GM19238 (cell line): Measurements from ENCODE around the gene LRRC27.
"Not testable (repeated sequence)": the region's sequence is repeated elsewhere in the genome, so short reads cannot be mapped to it uniquely, and the experiment has no call there.

Experiments
- DNase-seq: peaks from one replicate; pipeline ENCODE4 v3.0.0; 2011; ENCODE audit warnings: low spot score; ENCODE audit not compliant: insufficient read length

The LRRC27 gene

DNA sequence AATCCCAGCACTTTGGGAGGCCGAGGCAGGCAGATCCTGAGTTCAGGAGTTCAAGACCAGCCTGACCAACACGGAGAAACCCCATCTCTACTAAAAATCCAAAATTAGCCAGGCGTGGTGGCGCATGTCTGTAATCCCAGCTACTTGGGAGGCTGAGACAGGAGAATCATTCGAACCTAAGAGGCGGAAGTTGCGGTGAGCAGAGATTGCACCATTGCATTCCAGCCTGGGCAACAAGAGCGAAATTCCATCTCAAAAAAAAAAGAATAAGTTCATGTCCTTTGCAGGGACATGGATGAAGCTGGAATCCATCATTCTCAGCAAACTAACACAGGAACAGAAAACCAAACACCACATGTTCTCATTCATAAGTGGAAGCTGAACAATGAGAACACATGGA, 17.1 kb upstream of the LRRC27 start:
- DNase-seq, result not testable (repeated sequence)

DNA sequence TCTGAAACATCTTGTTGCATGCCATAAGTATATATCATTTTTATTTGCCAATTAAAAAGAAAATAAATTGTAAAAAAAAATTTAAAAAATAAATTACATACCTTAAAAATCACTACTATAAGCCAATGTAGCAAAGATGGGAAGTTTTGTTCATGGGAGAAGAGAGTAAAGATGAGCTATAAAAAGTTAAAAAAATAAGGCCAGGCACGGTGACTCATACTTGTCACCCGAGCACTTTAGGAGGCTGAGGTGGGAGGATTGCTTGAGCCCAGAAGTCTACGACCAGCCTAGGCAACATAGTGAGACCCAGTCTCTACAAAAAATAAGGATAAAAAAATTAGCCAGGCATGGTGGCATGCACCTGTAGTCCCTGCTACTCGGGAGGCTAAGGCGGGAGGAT, 15.9 kb upstream of the LRRC27 start:
- DNase-seq, result no peak

DNA sequence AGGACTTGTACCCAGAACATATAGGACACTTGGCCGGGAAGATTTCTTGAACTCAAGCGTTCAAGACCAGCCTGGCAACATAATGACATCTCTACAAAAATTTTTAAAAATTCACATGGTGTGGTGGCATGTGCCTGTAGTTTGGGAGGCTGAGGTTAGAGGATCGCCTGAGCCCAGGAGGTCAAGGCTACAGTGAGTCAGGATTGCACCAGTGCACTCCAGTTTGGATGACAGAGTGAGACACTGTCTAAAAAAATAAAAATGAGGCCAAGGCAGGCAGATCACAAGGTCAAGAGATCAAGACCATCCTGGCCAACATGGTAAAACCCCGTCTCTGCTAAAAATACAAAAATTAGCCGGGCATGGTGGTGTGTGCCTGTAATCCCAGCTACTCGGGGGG, 14.5 kb upstream of the LRRC27 start:
- DNase-seq, result not testable (repeated sequence)

DNA sequence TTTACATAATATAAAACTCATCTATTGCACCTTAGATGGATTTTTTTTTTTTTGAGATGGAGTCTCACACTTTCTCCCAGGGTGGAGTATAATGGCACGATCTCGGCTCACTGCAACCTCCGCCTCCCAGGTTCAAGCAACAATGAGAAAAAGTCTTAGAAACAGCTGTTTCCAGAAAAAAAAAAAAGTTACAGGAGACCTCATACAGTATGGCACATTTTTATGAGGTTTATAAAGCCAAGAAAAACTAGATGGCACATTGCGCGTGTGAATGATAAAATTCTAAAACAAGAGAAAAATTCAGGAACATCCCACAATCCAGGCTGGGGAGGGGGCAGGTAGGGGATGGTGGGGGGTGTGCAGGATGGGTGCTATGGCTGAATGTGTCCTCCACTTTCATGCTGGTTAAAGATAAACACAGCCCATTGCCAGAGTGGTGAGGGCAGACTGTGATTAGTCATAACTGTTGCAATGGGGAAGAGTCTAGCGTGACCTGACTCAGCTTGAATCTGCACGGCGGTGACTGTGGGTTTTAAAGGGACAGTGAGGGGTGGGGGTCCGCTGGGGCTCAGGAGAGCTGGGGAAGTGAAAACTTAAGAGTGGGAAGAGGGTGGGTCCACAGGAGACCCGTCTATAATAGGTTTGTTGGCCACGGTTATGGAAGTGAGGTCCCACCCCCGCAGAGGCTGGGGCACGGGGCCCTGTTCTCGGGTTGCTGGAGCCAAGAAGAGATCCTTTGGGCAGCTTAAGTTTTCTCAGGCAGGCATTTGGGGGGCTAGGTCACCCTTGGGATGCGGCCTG, 11.9 kb upstream of the LRRC27 start:
- peak; percentile 78 for DNase-seq

DNA sequence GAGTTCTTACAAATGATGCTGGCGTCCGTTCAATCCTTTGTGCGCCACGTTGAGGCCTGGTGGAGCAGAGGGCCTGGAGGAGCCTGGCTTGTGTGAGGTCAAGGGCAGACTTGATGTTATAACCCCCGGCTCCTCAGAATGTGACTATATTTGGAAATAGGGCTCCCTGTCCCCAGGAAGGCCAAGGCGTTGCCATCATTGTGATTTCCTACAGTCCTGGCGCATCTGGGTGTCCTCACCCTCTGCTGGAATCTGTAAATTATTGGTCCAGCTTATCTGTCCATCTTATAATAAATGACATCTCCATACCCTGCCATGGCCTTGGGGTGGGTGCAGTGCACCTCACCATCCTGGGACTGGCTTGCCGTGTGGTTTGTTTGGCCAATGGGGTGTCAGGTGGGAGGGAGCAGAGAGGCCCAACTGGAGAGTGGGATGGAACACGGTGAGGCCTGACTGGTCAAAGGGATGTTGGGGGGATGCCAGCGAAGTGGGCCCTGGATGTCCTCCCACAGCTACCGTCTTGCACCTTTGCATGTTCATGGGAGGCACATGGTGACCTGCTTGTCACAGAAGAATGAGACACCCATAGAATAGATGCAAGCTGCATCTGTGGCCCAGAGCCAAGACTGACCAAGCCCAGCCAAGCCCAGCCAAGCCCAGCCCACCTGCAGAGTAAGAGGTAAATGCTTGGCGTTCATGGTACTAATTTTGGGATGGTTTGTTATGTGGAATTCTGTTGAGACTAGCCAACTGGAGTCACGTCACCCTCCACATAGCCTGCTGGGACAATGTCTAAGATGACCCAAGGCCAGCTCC, 11.1 kb upstream of the LRRC27 start:
- DNase-seq, result no peak

DNA sequence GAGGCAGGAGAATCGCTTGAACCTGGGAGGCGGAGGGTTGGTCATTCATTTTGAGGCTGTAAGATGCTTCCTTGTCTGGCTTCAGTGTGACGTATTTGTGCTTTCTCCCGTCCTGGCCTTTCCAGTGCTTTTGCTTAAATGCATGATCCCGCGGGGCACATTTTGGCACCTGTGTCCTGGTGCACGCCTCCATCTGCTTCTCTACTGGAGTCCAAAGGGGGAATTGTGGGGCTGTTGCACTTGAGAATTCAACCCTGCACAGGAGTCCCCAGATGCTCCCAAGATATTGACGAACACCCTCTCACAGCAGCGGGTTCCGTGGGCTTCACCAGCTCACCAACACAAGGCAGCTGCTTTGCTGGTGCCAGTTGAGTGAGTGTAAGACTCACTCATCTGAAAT, 10.3 kb upstream of the LRRC27 start:
- no peak for DNase-seq

DNA sequence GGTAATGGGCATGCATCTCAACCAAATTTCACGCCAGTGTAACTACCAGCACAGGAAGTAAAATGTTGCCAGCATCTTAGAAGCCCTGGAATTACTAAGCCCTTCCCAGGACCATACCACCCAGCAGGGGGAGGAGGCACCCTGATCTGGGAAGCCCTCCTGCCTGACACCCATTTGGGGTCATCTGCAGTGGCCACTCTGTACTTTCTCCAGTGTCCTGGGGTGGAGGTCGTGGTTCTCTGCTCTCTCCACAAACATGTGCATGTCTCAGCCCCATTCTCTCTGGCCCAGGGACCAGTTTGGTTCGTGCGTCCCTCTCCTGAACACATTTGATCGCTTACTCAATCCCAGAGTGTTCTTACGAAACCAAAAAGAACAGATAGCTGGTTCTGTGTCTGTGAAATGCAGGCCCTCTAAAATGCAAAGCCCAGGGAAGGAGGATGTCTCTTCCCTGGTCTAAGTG, 9.4 kb upstream of the LRRC27 start:
- DNase-seq, result no peak

DNA sequence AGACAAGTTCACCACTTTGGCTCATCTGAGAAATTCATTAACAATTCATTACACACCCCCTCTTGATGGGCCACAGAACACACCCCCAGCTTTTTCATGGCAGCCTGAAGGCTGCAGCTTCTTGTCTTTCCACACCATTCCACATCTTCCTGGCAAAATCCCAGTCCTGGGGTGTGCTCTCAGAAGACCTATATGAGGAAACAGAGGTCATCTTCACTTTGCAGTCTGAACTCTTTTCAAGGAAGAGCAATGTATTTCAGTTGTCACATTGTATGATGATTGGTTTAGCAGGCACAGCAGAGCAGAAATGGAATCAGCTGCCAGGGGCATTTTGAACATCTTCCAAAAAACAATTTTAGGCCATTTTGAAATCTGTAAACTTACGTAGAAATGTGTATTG, 7.8 kb upstream of the LRRC27 start:
- no peak for DNase-seq

DNA sequence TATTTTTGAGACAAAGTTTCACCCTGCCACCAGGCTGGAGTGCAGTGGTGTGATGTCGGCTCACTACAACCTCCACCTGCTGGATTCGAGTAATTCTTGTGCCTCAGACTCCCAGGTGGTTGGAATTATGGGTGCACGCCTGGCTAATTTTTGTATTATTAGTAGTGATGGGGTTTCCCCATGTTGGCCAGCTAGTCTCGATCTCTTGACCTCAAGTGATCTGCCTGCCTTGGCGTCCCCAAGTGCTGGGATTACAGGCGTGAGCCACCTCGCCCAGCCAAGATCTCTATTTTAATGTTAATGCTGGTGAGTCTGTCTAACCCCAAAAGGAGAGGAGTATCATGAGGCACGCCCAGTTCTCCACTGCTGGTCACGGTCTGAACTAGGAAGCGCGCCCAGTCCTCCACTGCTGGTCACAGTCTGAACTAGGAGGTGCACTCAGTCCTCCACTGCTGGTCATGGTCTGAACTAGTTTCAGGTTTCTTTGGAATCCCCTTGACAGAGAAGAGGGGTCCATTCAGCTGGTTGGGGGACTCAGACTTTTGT, 5.6 kb upstream of the LRRC27 start:
- DNase-seq, result no peak

DNA sequence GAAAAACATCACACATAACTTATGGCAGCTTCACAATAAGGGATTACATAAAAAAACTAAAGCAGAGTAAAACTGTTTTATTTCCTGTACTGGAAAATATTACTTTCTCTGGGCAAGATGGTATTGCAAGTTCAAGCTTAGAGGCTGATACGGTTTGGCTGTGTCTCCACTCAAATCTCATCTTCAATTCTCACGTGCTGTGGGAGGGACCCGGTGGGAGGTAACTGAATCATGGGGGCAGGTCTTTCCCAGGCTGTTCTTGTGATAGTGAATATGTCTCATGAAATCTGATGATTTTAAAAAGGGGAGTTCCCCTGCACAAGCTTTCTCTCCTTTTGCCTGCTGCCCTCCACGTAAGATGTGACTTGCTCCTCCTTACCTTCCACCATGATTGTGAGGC, 5.1 kb upstream of the LRRC27 start:
- DNase-seq, result no peak

DNA sequence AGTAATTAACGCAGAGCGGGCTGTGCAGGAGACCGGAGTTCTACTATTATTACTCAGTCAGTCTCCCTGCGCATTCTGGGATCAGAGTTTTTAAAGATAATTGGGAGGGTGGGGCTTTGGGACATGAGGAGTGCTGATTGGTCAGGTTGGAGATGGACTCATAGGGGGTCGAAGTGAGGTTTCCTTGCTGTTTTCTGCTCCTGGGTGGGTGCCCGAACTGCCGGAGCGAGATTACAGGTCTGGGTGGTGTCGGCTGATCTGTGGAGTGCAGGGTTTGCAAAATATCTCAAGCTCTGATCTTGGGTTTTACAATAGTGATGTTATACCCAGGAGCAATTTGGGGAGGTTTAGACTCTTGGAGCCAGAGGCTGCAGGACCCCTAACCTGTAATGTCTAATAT, 3.9 kb upstream of the LRRC27 start:
- DNase-seq, result no peak

DNA sequence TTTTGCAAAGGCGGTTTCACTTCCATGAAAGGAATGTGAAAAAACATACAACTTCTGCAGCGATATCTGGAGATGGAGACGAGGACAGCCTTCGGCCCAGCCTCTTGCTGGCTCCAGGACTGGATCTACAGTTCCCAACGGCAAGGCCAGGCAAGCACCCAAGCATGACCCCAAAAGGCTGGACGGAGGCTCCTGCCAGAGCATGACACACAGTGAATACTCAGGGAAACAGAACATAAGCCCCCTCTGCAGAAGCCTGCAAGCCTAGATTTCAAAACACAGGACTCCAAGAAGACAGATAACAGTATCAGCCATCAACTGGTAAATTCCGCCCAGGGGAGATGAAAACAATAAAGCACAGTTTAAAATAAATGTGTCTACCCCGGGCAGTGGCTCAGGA, 3.3 kb upstream of the LRRC27 start:
- DNase-seq, result no peak

DNA sequence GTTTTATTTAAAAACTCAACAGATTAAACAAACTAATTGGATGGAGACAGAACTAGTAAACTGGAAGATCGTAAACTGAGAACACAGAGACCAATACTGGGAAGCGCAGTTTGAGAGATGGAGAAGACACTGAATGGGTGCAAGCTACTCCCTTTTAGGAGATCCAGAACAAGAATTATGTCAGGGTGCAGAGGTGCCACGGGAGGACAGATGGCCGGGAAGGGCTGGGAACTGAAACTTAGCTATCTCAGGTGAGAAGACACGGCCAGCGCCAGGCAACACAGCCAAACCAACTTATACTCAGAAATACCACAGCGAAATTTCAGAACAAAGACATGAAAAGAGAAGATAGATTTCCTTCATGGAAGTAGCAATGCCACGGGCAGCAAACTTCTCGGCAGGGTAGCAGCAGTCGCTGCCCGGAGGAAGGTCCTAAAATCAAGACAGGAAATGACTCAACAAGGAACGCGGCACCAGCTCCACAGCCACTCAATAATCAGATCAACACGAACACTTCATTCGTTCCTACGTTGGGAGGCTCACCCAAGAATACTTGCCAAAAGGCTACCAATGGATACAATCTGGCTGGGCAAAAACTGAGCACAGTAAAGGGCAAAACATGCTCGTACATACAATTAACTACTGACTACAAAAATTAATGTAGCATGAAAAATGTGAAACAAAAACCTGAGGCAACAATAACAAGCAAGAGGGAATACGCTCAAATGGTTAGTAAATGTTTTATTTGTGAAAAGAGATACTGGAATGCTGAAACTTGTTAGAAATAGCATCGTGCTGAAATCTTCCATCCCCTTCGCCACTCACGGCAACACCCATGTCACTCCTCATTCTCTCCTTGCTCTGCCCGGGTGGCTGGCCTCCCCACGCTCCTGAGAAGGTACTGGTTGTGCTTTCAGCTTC, 2.2 kb upstream of the LRRC27 start:
- DNase-seq, result no peak

DNA sequence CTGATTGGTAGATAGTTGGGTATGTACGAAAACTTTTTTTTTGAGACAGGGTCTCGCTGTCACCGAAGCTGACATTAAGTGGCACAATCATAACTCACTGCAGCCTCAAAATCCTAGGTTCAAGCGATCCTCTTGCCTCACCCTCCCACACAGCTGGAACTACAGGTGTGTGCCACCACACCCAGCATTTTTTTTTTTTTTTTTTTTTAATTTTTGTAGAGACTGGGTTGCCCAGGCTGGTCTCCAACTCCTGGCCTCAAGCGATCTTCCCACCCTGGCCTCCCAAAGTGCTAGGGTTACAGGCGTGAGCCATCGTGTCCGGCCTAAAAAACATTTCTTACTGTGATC, 1.5 kb upstream of the LRRC27 start:
- DNase-seq, result no peak

DNA sequence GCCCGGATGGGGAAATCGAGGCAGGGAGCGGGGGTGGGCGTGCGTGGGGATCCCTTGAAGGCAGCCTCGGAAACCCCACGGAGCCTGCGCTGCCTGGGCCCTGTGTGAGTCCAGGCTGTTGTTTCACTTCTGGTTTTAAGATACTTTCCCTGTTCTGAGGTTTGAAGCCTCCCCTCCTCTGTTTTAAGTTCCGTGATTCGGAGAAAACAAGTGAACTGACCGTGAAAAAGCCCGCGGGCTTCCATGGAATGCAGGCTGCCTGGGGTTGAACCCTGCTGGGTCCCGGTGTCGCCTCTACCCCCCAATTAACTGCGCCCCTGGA, 401 bp downstream of the LRRC27 start:
- peak; percentile 35 for DNase-seq

DNA sequence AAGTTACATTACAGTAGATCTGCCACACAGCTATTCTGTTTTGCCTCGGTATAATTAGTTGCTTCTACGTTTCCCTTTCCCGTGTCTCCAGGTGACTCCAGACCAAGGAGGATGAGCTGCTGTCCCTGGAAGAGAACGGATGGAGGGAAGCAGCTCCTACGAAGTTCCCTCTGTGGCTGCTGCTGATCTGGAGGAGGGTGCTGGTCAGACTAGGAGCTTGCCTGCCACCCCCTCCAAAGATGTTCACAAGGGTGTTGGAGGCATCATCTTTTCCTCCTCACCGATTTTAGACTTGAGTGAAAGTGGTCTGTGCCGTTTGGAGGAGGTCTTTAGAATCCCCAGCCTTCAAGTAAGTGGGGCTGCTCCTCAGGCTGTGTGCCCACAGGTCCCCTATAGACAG, 1.4 kb downstream of the LRRC27 start:
- no peak for DNase-seq

DNA sequence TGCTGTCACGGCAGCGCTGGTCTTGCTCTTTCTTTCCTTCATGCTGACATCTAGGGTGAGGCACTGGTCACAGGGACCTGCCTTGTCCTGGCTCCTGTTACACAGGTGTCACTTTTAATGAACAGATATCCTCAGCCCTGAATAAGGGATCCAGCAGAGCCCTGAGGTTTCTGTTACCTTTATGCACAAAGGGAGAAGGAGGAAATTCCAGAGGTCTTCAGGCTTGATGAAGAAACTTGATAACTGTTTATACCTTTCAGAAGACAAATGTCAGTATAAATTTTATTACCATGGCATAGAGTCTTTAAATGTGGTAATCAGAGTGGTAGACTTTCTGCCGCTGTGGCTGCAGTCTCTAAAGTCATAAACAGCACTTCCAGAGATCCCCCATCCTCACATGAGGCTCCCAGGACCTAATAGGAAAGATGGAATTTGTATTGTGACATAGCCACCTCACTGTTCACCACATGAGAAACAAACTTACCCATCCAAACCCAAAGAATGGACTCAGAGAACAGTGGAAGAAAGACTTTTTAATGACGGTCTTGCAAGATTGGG, 2.7 kb downstream of the LRRC27 start:
- DNase-seq, result no peak

DNA sequence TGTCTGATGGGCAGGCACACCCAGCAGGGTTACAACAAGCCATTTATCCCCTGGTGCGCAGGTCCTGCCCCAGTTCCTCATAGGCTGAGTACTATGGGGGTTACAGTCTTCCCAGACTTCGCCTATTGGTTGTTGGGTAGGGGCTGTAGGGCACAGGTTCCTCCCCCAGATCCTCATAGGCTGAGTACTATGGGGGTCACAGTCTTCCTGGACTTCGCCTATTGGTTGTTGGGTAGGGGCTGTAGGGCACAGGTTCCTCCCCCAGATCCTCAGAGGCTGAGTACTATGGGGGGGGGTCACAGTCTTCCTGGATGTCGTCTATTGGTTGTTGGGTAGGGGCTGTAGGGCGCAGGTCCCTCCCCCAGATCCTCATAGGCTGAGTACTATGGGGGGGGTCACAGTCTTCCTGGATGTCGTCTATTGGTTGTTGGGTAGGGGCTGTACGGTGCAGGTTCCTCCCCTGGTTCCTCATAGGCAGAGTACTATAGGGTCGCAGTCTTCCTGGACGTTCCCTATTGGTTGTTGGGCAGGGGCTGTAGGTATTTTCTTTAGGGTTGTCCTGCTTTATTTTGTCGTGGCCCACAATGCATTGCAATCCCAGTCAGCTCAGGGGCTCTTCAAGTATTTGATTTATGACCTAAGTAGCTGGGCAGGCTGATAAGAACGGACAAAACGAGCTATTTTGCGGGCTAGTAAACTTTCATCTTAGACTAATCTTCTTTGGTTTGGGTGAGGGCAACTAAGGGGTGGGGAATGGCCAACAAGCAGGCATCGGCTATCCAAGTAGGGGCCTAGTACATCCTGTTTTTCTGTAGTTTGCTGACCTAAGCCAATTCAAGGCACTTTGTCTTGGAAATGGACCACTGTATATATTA, 3.4 kb downstream of the LRRC27 start:
- DNase-seq, result peak; percentile 51

DNA sequence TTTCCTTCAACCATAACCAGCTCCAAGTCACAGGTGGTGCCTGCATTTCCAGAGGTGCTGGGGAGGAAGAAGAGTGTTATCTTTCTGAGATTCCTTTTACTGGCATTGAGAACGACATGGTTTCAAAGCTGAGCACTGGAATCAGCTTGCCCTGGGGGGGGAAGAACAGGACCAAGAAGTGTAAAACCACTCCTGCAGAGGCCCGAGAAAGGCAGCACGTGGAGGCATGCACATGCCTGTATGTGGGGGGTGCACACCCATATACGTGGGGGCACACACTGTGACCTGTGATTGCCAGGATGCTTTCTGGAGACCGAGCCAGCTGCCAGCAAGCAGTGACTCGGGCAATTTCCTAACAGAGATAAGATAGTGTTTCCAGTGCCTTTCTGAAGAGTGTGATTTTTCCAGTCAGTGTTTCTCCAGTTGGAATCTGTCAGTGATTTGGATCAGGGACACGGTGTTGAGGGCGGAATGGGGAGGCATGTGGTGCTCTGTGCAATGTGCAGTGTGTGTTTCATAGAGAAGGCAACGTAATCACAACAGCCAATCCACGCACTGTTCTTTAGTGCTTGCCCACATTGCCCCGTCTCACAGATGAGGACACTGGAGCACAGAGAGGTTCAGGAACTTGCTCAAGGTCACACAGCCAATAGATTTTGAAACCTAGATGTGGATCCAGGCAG, 4.2 kb downstream of the LRRC27 start:
- no peak for DNase-seq

DNA sequence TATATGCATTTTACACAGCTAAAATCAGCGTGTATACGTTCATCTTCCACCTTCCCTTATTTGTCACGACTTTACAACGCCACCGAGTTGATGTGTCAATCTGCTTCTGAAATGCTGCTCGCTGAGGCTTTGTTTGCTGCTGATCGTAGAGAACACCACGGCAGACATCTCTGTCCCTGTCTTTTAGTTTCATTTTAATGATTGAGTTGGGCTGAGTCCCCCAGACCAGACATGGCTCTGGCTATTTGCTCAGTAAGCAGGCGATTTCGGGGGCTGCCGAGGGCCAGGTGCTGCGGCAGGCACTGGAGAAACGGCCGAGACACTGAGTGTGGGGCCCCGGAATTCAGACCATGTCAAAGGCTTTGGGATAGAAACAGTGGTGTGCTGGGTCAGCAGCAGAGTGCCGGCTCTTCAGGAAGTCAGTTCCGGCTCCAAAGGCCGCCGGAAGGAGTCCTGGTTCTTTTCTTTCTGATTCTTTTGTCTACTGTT, 5.0 kb downstream of the LRRC27 start:
- DNase-seq, result peak; percentile 37
